ENCODE data around the gene NTSR1. TPM values are rescaled to one million over a fixed set of nuclear protein-coding genes. Genes with fewer than 3 reads are reported as not detected.

Gene NTSR1
- total and polyA plus RNA-seq, 2 of the 8 experiments (the other 6 are each of a cell fraction or from before 2014, with no cell fraction given) = 0.53 to 0.89 TPM

- FAIRE-seq (no peak), DNase-seq (ENCODE audit: low read depth in 1 of 2, low spot score in 2 of 2) (no peak)
- Histone ChIP-seq H4K5ac (ENCODE audit: insufficient read length, low read depth, low read length) (no peak overlapping the region), H4K91ac (replicated peaks; ENCODE audit: insufficient read length, low read length) (no peak overlapping the region), H3K23ac (ENCODE audit: insufficient read length) (no peak overlapping the region), H3K4me1 (replicated peaks in 1 of 4; ENCODE audit: control insufficient read depth in 3 of 4, insufficient read depth in 4 of 4, low read length in 3 of 4) (no peaks in the 10 kb centered on the region), H2BK5ac (ENCODE audit: low read depth, low read length) (no peak overlapping the region), H3K9ac (replicated peaks in 1 of 4; ENCODE audit: extremely low read depth in 1 of 4, low read depth in 3 of 4, low read length in 3 of 4) (no peak overlapping the region), H3K9me3 (ENCODE audit: insufficient read depth in 2 of 2, low read depth in 1 of 2, low read length in 1 of 2) (peaks cover 1 to 3% of the 10 kb centered on the region in 2 experiments; a peak in 2 of 4 replicates), H3K4me3 (ENCODE audit: extremely low read depth in 1 of 4, insufficient read depth in 2 of 4, low read depth in 3 of 4, low read length in 4 of 4) (no peak overlapping the region), H3K23me2 (ENCODE audit: low read depth, low read length) (no peaks in the 10 kb centered on the region), H2BK12ac (ENCODE audit: low read depth, low read length) (no peak overlapping the region), H3K4ac (replicated peaks; ENCODE audit: insufficient read length, low read depth, low read length) (no peak overlapping the region), H4K8ac (ENCODE audit: extremely low read depth, insufficient read depth, low read length) (no peak overlapping the region), H3K27me3 (replicated peaks in 1 of 4; ENCODE audit: control insufficient read depth in 3 of 4, extremely low read depth in 1 of 4, insufficient read depth in 3 of 4, low read length in 3 of 4) (no peaks in the 10 kb centered on the region; a peak in 1 of 7 replicates), H3K79me1 (ENCODE audit: low read depth, low read length) (no peaks in the 10 kb centered on the region), H3K79me2 (ENCODE audit: control insufficient read depth in 1 of 2, insufficient read depth in 2 of 2, low read length in 2 of 2) (no peaks in the 10 kb centered on the region), H2AK5ac (ENCODE audit: low read depth, low read length) (no peak overlapping the region), H3K14ac (ENCODE audit: insufficient read length) (no peak overlapping the region), H3K56ac (replicated peaks; ENCODE audit: insufficient read length, low read depth, low read length) (no peak overlapping the region), H2BK120ac (replicated peaks; ENCODE audit: low read depth, low read length) (no peak overlapping the region), H4K20me1 (replicated peaks in 1 of 2; ENCODE audit: control insufficient read depth in 1 of 2, insufficient read depth in 2 of 2, low read length in 2 of 2) (no peaks in the 10 kb centered on the region), H2BK15ac (ENCODE audit: low read length) (no peak overlapping the region), H2BK20ac (ENCODE audit: low read length) (no peak overlapping the region), H3K18ac (ENCODE audit: extremely low read depth, low read length) (no peak overlapping the region), H3K27ac (ENCODE audit: low read depth, low read length) (no peak overlapping the region), H2AFZ (ENCODE audit: low read length) (no peak overlapping the region), H3K36me3 (ENCODE audit: control insufficient read depth in 2 of 4, insufficient read depth in 4 of 4, low read length in 3 of 4) (no peaks in the 10 kb centered on the region), H3K4me2 (ENCODE audit: insufficient read depth in 1 of 2, low read depth in 2 of 2, low read length in 2 of 2) (no peak overlapping the region)
- CTCF ChIA-PET (ENCODE audit: partially characterized antibody) = interaction anchor here (1.0 to 5.8 kb wide), 5 partner anchors 8 to 112 kb away, joined by 3 to 47 read pairs (median 4); no protein-coding TSS in a partner anchor
- TF ChIP-seq SUZ12 (IDR thresholded peaks at IDR 0.05; ENCODE audit: low read length) (no peak), CEBPB (IDR thresholded peaks at IDR 0.05; ENCODE audit: low read depth, low read length) (no peak), MAX (IDR thresholded peaks at IDR 0.05) (no peak)
- 86% methylated on average over 9 of the region's 10 CpGs; no CpG with 5 or more reads in 1 of the 2 experiments for WGBS, 2 experiments (ENCODE audit: extremely low coverage in 1 of 2, insufficient coverage in 1 of 2, insufficient read length in 1 of 2, insufficient replicate concordance in 2 of 2, low coverage in 1 of 2, low lambda C conversion rate in 2 of 2, missing lambda C conversion rate in 1 of 2)
- POLR2A ChIA-PET (ENCODE audit: partially characterized antibody) = no interaction called here
These were observed 31.0 kb upstream of the NTSR1 start for GRCh38 chr20:62677678-62678077.
